GM23338 (cell line): ENCODE results near the gene LSM14A.

Source experiments
- EZH2phosphoT487 ChIP-seq: fragments of 200-600 bp; sonication (generic); IDR thresholded peaks from one replicate; pipeline ENCODE4 v1.8.1; 2018; ENCODE audit warnings: antibody characterized with exemption; ENCODE audit not compliant: unreplicated experiment
- REST ChIP-seq: IDR thresholded peaks from one replicate; pipeline ENCODE4 v1.6.1; 2018; ENCODE audit warnings: antibody characterized with exemption; ENCODE audit not compliant: unreplicated experiment
- TF ChIP-seq, protein P1 (sequence below), 2 experiments: fragments of 200-600 bp in 1 of 2; sonication (generic) in 1 of 2; conservative IDR thresholded peaks; 2 replicates each; pipeline versions ENCODE4 v1.5.1 to v1.6.1; 2016 to 2017; ENCODE audit warnings: antibody characterized with exemption in 2 of 2, low read depth in 2 of 2, mild to moderate bottlenecking in 2 of 2, moderate library complexity in 1 of 2

- TF ChIP-seq, protein P1, sequence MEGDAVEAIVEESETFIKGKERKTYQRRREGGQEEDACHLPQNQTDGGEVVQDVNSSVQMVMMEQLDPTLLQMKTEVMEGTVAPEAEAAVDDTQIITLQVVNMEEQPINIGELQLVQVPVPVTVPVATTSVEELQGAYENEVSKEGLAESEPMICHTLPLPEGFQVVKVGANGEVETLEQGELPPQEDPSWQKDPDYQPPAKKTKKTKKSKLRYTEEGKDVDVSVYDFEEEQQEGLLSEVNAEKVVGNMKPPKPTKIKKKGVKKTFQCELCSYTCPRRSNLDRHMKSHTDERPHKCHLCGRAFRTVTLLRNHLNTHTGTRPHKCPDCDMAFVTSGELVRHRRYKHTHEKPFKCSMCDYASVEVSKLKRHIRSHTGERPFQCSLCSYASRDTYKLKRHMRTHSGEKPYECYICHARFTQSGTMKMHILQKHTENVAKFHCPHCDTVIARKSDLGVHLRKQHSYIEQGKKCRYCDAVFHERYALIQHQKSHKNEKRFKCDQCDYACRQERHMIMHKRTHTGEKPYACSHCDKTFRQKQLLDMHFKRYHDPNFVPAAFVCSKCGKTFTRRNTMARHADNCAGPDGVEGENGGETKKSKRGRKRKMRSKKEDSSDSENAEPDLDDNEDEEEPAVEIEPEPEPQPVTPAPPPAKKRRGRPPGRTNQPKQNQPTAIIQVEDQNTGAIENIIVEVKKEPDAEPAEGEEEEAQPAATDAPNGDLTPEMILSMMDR (conservative IDR thresholded peaks at IDR 0.05; ENCODE audit: low read depth in 2 of 2), result no peak
- TF ChIP-seq REST (no peak), EZH2phosphoT487 (no peak)
These were observed 37.9 kb upstream of the LSM14A start for GRCh38 chr19:34134190-34135053.
